ENCODE results near the gene ATP11B.

- TF ChIP-seq RB1 (IDR thresholded peaks at IDR 0.05; ENCODE audit: low read depth): no peak
- TF ChIP-seq BDP1 (IDR thresholded peaks at IDR 0.05; ENCODE audit: insufficient read depth, insufficient read length): no peak
- no peak for TF ChIP-seq PTTG1 (tag; IDR thresholded peaks at IDR 0.05; ENCODE audit: low read depth)
- TF ChIP-seq POLR2A (conservative IDR thresholded peaks at IDR 0.05): no peak
- TF ChIP-seq U2AF2 (optimal IDR thresholded peaks at IDR 0.05; ENCODE audit: low read depth, low read length): no peak
- no peak for TF ChIP-seq CEBPB (tag; IDR thresholded peaks at IDR 0.05)
- TF ChIP-seq ZNF121 (CRISPR knock-in tag; conservative IDR thresholded peaks at IDR 0.05): no peak
Measured at GRCh38 chr3:182925944-182926337, 132.6 kb downstream of the ATP11B start.
